HUDEP-2 (cell line): ENCODE results near the gene ATP8B1.
"Not testable (repeated sequence)": the region's sequence is repeated elsewhere in the genome, so short reads cannot be mapped to it uniquely, and the experiment has no call there.

Experiments used
- DNase-seq, 76 experiments: peaks; one replicate each; lab custom pipeline; 2025; ENCODE audit not compliant: unreplicated experiment in 76 of 76; lab: John Stamatoyannopoulos, UW

The ATP8B1 gene

GRCh38 chr18:57803103-57803969 lies at the start of gene ATP8B1:
Gene ATP8B1 (minus strand): TSS chr18:57803315. CDS start chr18:57731807, 71,508 bp downstream.
- peak in 4 of 76 experiments; percentile 3 to 27 (median 13) for DNase-seq

GRCh38 chr18:57850063-57850462 lies 46.9 kb upstream of the ATP8B1 start:
- DNase-seq: no peak

GRCh38 chr18:57848374-57848773 lies 45.3 kb upstream of the ATP8B1 start:
- DNase-seq: peak in 4 of 76 experiments; percentile 1 to 19 (median 8)

- not testable (repeated sequence) for DNase-seq
These were observed 44.3 kb upstream of the ATP8B1 start for GRCh38 chr18:57847431-57847830.

- peak in 67 of 76 experiments; percentile 2 to 93 (median 56) for DNase-seq
These were observed 43.1 kb upstream of the ATP8B1 start for GRCh38 chr18:57846258-57846657.

GRCh38 chr18:57845605-57846074 lies 42.5 kb upstream of the ATP8B1 start:
- DNase-seq: no peak

- no peak for DNase-seq
These were observed 41.2 kb upstream of the ATP8B1 start for GRCh38 chr18:57844319-57844718.

GRCh38 chr18:57843386-57843785 lies 40.3 kb upstream of the ATP8B1 start:
- DNase-seq: no peak

- DNase-seq: no peak
These were observed 38.5 kb upstream of the ATP8B1 start for GRCh38 chr18:57841568-57841967.

GRCh38 chr18:57839942-57840381 lies 36.8 kb upstream of the ATP8B1 start:
- DNase-seq: no peak

GRCh38 chr18:57837917-57838548 lies 34.9 kb upstream of the ATP8B1 start:
- DNase-seq: peak in 8 of 76 experiments; percentile 4 to 57 (median 37)

GRCh38 chr18:57836557-57836956 lies 33.4 kb upstream of the ATP8B1 start:
- DNase-seq: no peak

GRCh38 chr18:57835904-57836303 lies 32.8 kb upstream of the ATP8B1 start:
- no peak for DNase-seq

- DNase-seq: no peak
These were observed 31.5 kb upstream of the ATP8B1 start for GRCh38 chr18:57834616-57835015.

GRCh38 chr18:57833441-57834101 lies 30.5 kb upstream of the ATP8B1 start:
- DNase-seq: peak in 1 of 76 experiments; percentile 15

GRCh38 chr18:57832730-57833129 lies 29.6 kb upstream of the ATP8B1 start:
- peak in 4 of 76 experiments; percentile 20 to 37 (median 26) for DNase-seq

GRCh38 chr18:57831597-57832377 lies 28.7 kb upstream of the ATP8B1 start:
- no peak for DNase-seq

- no peak for DNase-seq
These were observed 24.5 kb upstream of the ATP8B1 start for GRCh38 chr18:57827646-57828045.

- DNase-seq: no peak
These were observed 23.1 kb upstream of the ATP8B1 start for GRCh38 chr18:57826252-57826651.

GRCh38 chr18:57820583-57820982 lies 17.5 kb upstream of the ATP8B1 start:
- DNase-seq: peak in 1 of 76 experiments; percentile 1
